Neural progenitor cell (in vitro differentiated cells): ENCODE data around the gene SHROOM3. TPM values are rescaled to one million over a fixed set of nuclear protein-coding genes. Genes with fewer than 3 reads are reported as not detected.
A peak's percentile ranks its signal among the peaks of the same experiment; 100 is the strongest.

Experiments
- DNase-seq: peaks from one replicate; pipeline ENCODE4 v3.0.0-alpha.2; 2016; ENCODE audit warnings: low spot score
- H2AFZ ChIP-seq: fragments of 200-600 bp; sonication (generic); replicated peaks from 2 replicates; pipeline ENCODE4 v1.6.1; 2016; ENCODE audit warnings: antibody characterized with exemption
- H3F3A ChIP-seq: fragments of 200-600 bp; sonication (generic); 2 replicates; pipeline ENCODE4 v1.6.1; 2016; ENCODE audit warnings: antibody characterized with exemption, low read depth
- H3K27ac ChIP-seq: fragments of 200-600 bp; sonication (generic); 2 replicates; pipeline ENCODE4 v1.5.1; 2016; ENCODE audit warnings: mild to moderate bottlenecking
- H3K27me3 ChIP-seq: fragments of 200-600 bp; sonication (generic); 2 replicates; pipeline ENCODE4 v1.6.1; 2016; ENCODE audit warnings: mild to moderate bottlenecking, moderate library complexity
- H3K36me3 ChIP-seq: fragments of 200-600 bp; sonication (generic); 2 replicates; pipeline ENCODE4 v1.5.1; 2016
- H3K4me1 ChIP-seq: fragments of 200-600 bp; sonication (generic); 2 replicates; pipeline ENCODE4 v1.6.1; 2016; ENCODE audit warnings: mixed run types
- H3K4me2 ChIP-seq: fragments of 200-600 bp; sonication (generic); 2 replicates; pipeline ENCODE4 v1.6.1; 2016
- H3K4me3 ChIP-seq: fragments of 200-600 bp; sonication (generic); 2 replicates; pipeline ENCODE4 v1.5.1; 2016
- H3K79me2 ChIP-seq: fragments of 200-600 bp; sonication (generic); 2 replicates; pipeline ENCODE4 v1.6.1; 2016; ENCODE audit warnings: low read depth
- H3K9ac ChIP-seq: fragments of 200-600 bp; sonication (generic); 2 replicates; pipeline ENCODE4 v1.6.1; 2016
- H3K9me3 ChIP-seq: fragments of 200-600 bp; sonication (generic); 2 replicates; pipeline ENCODE4 v1.5.1; 2016; ENCODE audit warnings: low read depth
- H4K20me1 ChIP-seq: fragments of 200-600 bp; sonication (generic); 2 replicates; pipeline ENCODE4 v1.6.1; 2016; ENCODE audit warnings: low read depth
- H3K27ac Mint-ChIP-seq: 3 replicates; pipeline ENCODE4 v1.8.0; 2021; ENCODE audit warnings: mixed read lengths
- H3K27me3 Mint-ChIP-seq: 2 replicates; pipeline ENCODE4 v1.8.0; 2022; ENCODE audit warnings: low read depth, mild to moderate bottlenecking, inconsistent platforms, moderate library complexity, mixed read lengths; ENCODE audit not compliant: insufficient read depth
- H3K36me3 Mint-ChIP-seq: 3 replicates; pipeline ENCODE4 v1.8.0; 2021; ENCODE audit warnings: mixed read lengths
- H3K4me1 Mint-ChIP-seq: 3 replicates; pipeline ENCODE4 v1.8.0; 2021; ENCODE audit warnings: mixed read lengths
- H3K4me3 Mint-ChIP-seq: 3 replicates; pipeline ENCODE4 v1.8.0; 2021; ENCODE audit warnings: mild to moderate bottlenecking, moderate library complexity, mixed read lengths
- H3K9me3 Mint-ChIP-seq: 3 replicates; pipeline ENCODE4 v1.8.0; 2020; ENCODE audit warnings: mixed read lengths
- EZH2 ChIP-seq: fragments of 200-600 bp; sonication (generic); IDR thresholded peaks from 2 replicates; pipeline ENCODE4 v1.6.1; 2017; ENCODE audit warnings: antibody characterized with exemption, mild to moderate bottlenecking, moderate library complexity
- EZH2phosphoT487 ChIP-seq: fragments of 200-600 bp; sonication (generic); IDR thresholded peaks from 2 replicates; pipeline ENCODE4 v1.6.1; 2017; ENCODE audit warnings: antibody characterized with exemption
- total RNA-seq: library from RNA; depleted of rRNA; stranded (reverse); fragments of >200 nt; gene quantifications from 2 replicates; pipeline ENCODE4 v1.2.3, GENCODE V29; 2015; ENCODE audit warnings: low replicate concordance
- TF ChIP-seq, protein P1 (sequence below): fragments of 200-600 bp; sonication (generic); IDR thresholded peaks from 2 replicates; pipeline ENCODE4 v1.5.1; 2017; ENCODE audit warnings: antibody characterized with exemption, mild to moderate bottlenecking

The SHROOM3 gene
- total RNA-seq, 1 donor from 2014 or later = 36.6 TPM

- H3K4me2 ChIP-seq = peak overlapping the region; percentile 37
- peak overlapping the region; percentile 53 for H3K27ac ChIP-seq
- DNase-seq = peak; percentile 75
- Mint-ChIP-seq H3K9me3 (no peaks in the 10 kb centered on the region), H3K36me3 (peaks cover 2% of the 10 kb centered on the region), H3K27me3 (no peaks in the 10 kb centered on the region), H3K27ac (peak overlapping the region; percentile 93), H3K4me1 (peaks cover 78% of the 10 kb centered on the region), H3K4me3 (no peak overlapping the region)
- no peak overlapping the region for H3K9ac ChIP-seq
- H4K20me1 ChIP-seq = peaks cover 60% of the 10 kb centered on the region
- H3F3A ChIP-seq = peaks cover 67% of the 10 kb centered on the region
- H3K36me3 ChIP-seq = no peaks in the 10 kb centered on the region
- no peak overlapping the region for H3K4me3 ChIP-seq
- peaks cover 19% of the 10 kb centered on the region for H3K79me2 ChIP-seq
- no peaks in the 10 kb centered on the region for H3K9me3 ChIP-seq
- H3K27me3 ChIP-seq = no peaks in the 10 kb centered on the region
- no peak overlapping the region for H2AFZ ChIP-seq
- TF ChIP-seq EZH2 = no peak
- TF ChIP-seq, protein P1, sequence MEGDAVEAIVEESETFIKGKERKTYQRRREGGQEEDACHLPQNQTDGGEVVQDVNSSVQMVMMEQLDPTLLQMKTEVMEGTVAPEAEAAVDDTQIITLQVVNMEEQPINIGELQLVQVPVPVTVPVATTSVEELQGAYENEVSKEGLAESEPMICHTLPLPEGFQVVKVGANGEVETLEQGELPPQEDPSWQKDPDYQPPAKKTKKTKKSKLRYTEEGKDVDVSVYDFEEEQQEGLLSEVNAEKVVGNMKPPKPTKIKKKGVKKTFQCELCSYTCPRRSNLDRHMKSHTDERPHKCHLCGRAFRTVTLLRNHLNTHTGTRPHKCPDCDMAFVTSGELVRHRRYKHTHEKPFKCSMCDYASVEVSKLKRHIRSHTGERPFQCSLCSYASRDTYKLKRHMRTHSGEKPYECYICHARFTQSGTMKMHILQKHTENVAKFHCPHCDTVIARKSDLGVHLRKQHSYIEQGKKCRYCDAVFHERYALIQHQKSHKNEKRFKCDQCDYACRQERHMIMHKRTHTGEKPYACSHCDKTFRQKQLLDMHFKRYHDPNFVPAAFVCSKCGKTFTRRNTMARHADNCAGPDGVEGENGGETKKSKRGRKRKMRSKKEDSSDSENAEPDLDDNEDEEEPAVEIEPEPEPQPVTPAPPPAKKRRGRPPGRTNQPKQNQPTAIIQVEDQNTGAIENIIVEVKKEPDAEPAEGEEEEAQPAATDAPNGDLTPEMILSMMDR = no peak
- TF ChIP-seq EZH2phosphoT487 = no peak
- H3K4me1 ChIP-seq = peaks cover 63% of the 10 kb centered on the region
These were observed 153.2 kb downstream of the SHROOM3 start for GRCh38 chr4:76588274-76588673.

DNA sequence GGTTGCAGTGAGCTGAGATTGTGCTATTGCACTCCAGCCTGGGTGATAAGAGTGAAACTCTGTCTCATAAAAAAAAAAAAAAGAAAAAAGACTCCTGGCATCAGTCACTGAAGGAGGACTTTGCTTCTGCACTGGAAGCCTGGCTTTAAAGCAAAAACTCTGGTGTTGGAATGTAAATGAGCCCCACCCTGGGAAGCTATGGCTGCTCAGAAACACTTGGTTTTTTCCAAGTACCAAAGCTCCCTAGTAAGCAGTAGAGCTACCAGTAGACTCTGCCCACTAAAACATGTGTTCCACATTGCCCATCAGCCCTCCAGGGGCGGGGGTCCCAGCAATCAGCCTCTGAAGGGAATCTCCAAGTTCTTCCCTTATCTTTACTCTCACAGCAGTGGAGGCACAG is 154.4 kb downstream of the SHROOM3 start:
- Histone ChIP-seq H3K27ac (peak overlapping the region; percentile 99), H3K4me1 (peaks cover 63% of the 10 kb centered on the region), H3K9me3 (no peaks in the 10 kb centered on the region), H3K9ac (no peak overlapping the region), H3K79me2 (peaks cover 19% of the 10 kb centered on the region), H3K27me3 (no peaks in the 10 kb centered on the region), H3K4me3 (no peak overlapping the region), H3F3A (peaks cover 64% of the 10 kb centered on the region), H2AFZ (no peak overlapping the region), H3K4me2 (peak overlapping the region; percentile 77), H3K36me3 (no peaks in the 10 kb centered on the region), H4K20me1 (peaks cover 56% of the 10 kb centered on the region)
- Mint-ChIP-seq H3K27ac (peak overlapping the region; percentile 98), H3K9me3 (no peaks in the 10 kb centered on the region), H3K4me1 (peaks cover 75% of the 10 kb centered on the region), H3K4me3 (peak overlapping the region; percentile 30), H3K27me3 (no peaks in the 10 kb centered on the region), H3K36me3 (peaks cover 6% of the 10 kb centered on the region)
- TF ChIP-seq EZH2 (no peak), EZH2phosphoT487 (no peak)
- TF ChIP-seq, protein P1 = no peak
- peak; percentile 24 for DNase-seq

DNA sequence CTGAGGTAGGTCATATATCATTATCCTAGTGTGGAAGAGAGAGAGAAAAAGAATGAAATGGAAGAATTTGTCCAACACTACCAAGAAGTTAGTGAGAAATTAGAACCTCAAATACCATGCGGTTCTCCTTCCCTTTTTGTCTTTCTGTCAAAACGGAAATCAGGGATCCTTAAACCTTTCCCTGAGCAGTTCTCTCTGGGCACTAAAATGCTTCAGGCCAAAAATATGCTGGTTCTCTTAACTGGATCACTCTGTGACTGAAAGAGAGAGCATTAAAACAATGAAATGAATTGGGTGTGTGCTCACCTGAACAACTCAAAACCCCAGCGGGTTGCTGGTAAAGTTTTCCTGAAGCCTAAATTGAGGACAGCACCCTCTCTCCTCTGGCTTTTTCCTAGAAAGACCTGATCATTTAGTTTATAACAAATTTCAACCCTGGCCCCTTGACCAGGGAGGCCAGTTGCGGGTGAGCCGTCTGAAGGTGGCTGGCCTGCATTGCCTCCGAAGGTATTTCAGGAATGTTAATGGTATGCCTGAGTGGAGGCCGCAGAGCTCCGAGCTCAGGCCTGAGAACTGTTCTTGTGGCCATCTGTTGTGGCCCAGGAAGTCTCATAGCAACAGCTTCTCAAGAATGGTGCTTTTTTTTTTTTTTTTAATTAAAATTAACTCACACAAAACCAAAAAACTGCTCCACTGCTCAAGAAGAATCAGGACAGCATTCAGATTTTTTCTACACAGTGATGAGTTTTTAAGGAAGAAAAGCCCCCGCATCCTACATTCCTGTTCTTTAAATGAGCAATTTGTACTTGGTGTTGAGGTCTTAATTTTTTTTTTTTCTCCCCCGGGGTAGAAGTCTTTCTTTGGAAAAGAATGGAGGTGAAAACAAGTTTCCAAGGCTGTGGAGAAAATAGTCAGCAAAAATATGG is 155.1 kb downstream of the SHROOM3 start:
- Histone ChIP-seq H3K4me3 (peak overlapping the region; percentile 4), H3K4me2 (peak overlapping the region; percentile 77), H4K20me1 (peaks cover 49% of the 10 kb centered on the region), H3F3A (peaks cover 59% of the 10 kb centered on the region), H3K27me3 (no peaks in the 10 kb centered on the region), H3K27ac (peak overlapping the region; percentile 99), H3K9ac (no peak overlapping the region), H3K9me3 (no peaks in the 10 kb centered on the region), H2AFZ (no peak overlapping the region), H3K4me1 (peaks cover 59% of the 10 kb centered on the region), H3K36me3 (no peaks in the 10 kb centered on the region), H3K79me2 (peaks cover 19% of the 10 kb centered on the region)
- H3K36me3 Mint-ChIP-seq = peaks cover 6% of the 10 kb centered on the region
- no peaks in the 10 kb centered on the region for H3K27me3 Mint-ChIP-seq
- DNase-seq = peak; percentile 94
- peak overlapping the region; percentile 50 for H3K4me3 Mint-ChIP-seq
- H3K9me3 Mint-ChIP-seq = no peaks in the 10 kb centered on the region
- peak overlapping the region; percentile 98 for H3K27ac Mint-ChIP-seq
- peaks cover 68% of the 10 kb centered on the region for H3K4me1 Mint-ChIP-seq
- TF ChIP-seq, protein P1 = no peak
- TF ChIP-seq EZH2phosphoT487 (no peak), EZH2 (no peak)
